Activated CD8-positive, alpha-beta memory T cell treated with anti-CD3 and anti-CD28 coated beads for 4 hours (primary cell): ENCODE measurements around the gene ASAP2.

ENCODE experiments used
- DNase-seq, 2 donors: peaks; one replicate each; pipeline ENCODE4 v3.0.0-alpha.2; 2020; ENCODE audit warnings: low read depth in 2 of 2

ASAP2 gene

GRCh38 chr2:9347411-9347881 lies 140.8 kb downstream of the ASAP2 start:
- DNase-seq, result no peak

GRCh38 chr2:9354318-9354717 lies 147.7 kb downstream of the ASAP2 start:
- no peak for DNase-seq

GRCh38 chr2:9355270-9355669 lies 148.7 kb downstream of the ASAP2 start:
- no peak for DNase-seq

DNA sequence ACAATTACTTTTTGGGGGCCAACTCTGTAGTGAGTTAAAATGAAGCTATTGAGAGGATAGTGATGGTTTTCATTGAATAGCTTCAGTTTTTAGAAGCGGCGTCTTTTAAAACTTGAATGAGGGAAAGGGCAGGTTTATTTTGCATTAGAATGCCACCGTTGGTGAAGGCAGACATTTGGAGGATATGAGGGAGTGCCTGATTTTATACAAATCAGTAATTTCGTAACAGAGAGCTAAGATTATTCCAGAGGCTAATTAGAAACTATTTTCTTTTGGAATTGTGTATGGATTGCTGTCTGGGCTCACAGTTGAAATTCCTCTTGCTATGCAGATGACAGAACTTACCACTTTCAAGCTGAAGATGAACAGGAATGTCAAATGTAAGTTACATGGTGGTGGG lies 149.1 kb downstream of the ASAP2 start:
- no peak for DNase-seq

DNA sequence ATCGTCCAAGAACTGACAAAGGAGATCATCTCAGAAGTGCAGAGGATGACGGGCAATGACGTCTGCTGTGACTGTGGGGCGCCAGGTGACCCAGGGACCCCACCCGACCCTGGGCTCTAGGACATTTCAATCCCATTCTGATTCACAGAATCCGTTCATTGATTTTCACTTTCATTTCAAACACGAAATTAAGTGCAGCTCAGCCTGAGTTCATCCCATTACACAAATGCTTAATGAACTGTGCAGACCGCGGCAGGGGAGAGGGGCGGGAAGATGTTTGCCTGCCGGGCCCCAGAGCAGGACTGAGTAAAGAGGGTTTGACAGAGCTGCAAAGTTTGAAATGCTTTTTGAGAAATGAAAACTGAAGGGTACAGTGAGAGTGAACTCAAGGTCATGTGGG lies 149.6 kb downstream of the ASAP2 start:
- DNase-seq, result no peak

DNA sequence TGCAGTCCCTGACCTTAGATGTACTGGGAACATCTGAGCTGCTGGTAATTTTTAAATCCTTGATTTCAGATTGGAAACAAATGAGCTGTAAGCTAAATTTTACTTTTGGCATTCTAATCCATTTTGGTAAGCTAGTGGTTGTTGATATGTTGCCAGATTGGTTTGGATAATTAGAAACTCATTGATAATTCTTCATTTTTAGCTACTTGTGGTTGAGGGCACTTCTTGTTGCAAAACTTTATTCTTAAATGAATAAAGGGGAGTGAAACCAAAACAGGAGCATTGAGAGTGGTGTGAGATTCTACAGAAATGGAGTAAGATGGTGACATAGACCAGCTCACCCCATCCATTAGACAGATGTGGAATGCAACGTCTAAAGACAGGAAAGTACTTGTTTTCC lies 152.2 kb downstream of the ASAP2 start:
- DNase-seq, result no peak

GRCh38 chr2:9359463-9359862 lies 152.9 kb downstream of the ASAP2 start:
- no peak for DNase-seq

DNA sequence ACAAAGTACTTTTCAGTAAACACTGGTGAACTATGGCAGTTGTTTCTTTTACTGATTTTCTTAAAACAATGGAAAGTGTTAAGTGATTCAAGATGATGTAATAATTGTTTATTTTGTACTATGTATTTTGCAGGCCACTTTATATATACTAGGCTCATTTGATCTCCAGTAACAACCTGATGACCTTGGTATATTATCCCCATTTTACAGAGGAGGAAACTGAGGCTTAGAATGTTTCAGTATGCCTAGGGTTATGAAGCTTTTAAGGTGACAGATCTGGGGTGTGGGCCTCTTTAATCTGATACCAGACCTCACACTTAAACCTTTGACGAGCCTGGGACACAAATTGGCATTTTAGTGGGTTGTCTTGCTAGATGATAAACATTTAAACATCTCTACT lies 153.5 kb downstream of the ASAP2 start:
- DNase-seq, result no peak

- DNase-seq, result no peak
These were observed 154.1 kb downstream of the ASAP2 start for GRCh38 chr2:9360701-9361100.

DNA sequence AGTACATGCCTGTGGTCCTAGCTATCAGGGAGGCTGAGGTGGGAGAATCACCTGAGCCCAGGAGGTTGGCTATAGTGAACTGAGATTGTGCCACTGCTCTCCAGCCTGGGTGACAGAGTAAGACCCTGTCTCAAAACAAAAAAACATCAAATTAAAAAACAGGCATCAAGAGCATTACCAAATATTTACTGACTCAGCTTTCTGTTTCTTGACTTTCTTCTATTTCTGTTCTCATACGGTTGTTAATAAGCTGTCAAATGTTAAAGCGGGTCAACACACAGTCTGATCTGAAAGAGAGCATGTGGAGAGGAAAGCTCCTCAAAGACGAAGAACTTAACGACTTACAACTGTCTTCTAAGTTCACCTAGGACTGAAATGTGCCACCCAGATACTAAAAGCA lies 157.8 kb downstream of the ASAP2 start:
- no peak for DNase-seq

GRCh38 chr2:9364791-9365497 lies 158.3 kb downstream of the ASAP2 start:
- no peak for DNase-seq

DNA sequence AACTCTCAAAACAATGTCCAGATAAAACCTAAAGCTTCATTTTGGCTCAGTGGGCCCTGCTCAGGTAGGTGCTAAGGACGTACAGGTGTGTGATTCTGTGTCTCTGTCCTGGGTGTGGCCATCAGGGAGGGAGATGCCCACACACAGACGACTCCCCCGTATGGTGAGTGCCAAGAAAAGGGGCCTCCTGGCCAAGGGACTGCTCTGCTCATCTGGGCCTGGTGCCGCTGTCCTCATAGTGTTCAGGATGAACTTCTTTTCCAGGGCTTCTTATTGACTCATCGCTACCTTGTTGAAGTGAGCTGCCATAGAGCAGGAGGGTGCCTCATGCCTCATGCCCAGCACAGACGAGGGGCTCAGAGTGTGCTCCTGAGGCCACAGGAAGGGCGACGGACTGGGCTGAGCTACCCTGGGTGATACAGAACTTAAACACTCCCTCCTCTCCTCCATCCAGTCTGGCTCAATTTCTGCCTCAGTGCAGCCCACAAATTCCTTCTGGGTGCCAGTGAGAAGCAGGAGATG lies 158.9 kb downstream of the ASAP2 start:
- DNase-seq, result no peak

GRCh38 chr2:9366026-9366425 lies 159.4 kb downstream of the ASAP2 start:
- no peak for DNase-seq

GRCh38 chr2:9370746-9371145 lies 164.1 kb downstream of the ASAP2 start:
- no peak for DNase-seq

GRCh38 chr2:9373047-9373446 lies 166.4 kb downstream of the ASAP2 start:
- no peak for DNase-seq

DNA sequence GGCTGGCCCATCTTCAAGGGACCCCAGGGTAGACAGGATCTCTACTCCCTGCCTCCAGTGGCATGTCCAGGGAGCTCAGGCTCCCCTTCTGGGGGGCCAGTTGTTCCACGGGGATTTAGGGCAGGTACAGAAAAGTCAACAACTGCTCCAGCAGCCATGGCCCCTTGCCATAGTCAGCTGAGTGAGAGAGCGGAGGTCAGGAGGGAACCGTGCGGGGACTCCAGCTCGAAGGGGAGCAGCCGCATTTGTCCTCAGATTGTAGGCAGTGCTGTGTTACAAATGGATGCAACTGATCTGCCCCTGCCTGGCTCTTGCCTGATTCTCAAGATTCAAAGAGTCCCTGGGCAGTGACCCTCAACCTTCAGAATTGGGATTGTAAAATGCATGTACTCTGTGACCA lies 166.9 kb downstream of the ASAP2 start:
- DNase-seq, result no peak

- DNase-seq, result no peak
These were observed 167.6 kb downstream of the ASAP2 start for GRCh38 chr2:9374071-9374730.

DNA sequence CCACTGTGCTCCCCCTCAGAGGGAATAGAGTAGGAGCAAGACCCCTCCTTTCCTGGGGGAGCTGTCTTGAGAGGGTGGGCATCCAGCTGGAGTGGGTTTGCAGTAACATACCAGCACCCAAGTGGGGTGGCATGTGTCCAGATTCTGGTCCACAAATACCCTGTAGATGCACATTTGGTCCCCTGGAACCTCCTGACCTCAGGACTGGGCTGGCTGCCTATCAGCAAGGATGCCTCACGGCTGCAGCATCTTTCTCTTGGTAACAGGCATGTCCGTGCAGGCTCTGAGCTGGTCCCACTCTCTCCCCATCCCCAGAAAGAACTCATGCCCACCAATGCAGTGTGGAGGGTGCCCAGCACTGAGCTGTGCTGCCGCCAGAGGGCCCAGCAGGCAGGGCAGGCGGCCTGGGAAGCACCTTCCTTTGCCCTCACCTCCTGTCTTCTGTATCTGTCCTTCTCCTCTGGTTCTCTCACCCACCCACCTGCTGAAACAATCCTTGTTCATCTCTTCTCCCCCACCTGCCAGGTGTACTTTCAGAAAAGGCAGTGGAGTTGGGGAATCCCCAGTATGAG lies 169.3 kb downstream of the ASAP2 start:
- no peak for DNase-seq

DNA sequence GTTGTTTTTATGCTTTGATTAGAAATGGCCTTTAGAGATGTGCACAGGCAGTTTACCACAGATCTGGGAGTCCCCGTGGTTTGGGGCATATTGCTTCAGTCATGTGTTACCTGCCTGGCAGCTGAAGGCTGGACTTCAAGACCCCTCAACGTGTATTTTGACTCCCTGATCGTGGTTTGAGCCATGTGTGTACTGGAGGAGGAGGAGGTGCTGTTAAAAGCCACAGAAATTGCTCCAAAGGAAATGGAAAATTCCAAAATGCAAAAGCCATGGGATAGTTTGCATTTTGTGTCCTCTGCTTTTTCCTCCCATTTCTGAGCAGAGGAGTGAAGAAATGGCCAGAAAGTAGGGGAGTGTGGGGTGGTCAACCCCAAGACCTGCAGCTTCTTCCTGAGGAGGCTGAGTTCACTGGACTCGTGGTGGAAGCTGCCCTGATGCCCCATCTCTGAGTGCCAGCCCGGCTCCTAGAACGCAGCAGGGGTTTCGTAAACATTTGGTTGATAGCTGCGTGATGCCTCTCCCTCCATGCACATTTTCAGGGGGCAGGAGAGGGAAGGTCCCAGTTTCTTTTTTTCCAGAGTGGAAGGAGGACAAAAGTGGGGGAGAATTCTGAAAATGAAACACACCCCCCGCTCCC lies 171.0 kb downstream of the ASAP2 start:
- no peak for DNase-seq

DNA sequence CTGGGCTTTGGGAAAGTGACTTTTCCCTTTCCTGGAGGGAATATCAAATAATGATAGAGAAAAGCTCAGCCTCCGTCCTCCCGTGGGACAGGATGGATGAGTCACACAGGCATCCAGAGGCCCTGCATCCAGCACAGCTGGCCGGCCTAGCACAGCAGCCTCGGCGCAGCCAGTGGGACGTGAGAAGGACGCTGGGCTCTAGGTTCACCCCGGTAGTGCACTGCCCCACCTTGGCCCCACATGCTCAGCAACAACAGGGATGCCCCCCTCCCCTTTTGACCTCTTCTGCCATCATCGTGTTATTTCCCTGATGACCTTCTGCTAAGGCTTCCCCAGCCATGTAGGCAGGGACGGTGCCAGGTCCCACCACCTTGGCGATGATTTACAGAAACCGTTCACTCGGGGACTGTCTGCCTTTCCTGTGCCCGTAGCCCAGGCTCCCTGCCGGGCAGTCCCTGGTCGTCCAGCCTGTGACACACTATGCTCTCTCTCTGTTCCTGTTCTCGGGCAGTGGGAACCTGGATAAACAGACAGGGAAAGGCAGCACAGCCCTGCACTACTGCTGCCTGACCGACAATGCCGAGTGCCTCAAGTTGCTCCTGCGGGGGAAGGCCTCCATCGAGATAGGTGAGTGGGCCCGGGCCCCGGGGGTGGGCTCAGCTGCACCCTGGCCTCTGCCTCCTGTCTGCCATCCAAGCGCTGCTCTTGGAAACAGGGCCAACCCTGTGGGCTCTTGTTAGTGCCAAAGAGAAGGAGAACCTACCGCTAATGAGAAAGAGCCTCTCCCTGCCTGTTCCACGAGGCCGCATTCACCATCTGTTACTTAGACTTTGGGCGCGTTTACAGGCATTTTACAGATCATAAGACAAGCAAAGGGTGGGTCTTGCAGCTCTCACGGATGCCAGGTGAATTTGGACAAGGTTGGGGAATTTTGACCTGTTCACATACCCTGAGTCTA lies 172.1 kb downstream of the ASAP2 start:
- no peak for DNase-seq

DNA sequence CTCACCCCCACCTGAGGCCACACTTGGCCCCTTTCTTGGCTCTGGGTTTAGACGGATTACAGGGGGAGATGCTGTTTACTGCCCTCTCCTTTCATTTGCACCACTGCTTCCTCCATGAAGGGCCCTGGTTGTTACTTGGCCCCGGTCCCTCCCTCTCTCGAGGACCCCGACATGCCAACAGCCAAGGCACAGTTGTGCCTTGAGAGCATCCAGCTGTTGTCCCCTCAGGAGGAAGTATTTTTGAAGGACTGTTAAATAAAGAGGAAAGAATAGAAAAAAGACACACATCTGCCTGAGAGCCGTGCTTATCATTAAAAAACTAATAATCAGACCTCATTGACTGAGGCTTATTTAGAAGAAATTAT lies 172.8 kb downstream of the ASAP2 start:
- no peak for DNase-seq
